DMS153 (cell line): Measurements from ENCODE around the gene CHL1.

Source experiments
- DNase-seq: peaks from one replicate; lab custom pipeline; 2025; lab: John Stamatoyannopoulos, UW

Gene CHL1

DNA sequence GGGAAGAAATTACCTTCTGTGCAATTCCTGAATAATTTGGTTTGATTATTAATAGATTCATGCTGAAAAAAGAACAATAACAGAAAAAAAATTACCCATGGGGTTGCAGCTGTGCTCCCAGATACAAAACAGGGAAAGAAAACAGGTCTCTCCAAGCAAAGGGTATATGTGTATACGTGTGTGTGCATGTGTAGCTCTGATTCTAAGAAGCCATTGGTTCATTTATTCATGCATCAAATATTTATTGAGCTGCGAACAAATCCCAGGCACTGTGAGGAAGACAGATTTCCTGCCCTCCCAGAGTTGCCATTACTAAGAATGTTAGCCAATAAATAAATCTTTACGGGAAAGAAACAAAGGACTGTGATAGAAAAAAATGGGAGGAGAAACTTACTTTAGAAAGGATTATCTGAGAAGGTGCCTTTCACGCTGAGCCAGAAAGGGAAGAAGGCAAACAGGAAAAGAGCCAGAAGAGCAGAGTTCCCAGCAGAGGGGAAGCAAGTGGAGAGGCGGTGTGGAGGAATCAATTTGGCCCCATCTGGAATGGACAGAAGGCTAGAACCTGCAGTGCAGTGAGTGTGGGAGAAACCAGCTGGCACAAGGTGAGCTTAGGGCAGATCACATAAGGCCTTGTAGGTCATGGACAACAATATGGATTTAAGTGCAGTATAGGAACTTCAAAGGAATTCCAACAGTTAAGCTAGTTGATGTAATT is 20.7 kb downstream of the CHL1 start:
- DNase-seq = no peak

DNA sequence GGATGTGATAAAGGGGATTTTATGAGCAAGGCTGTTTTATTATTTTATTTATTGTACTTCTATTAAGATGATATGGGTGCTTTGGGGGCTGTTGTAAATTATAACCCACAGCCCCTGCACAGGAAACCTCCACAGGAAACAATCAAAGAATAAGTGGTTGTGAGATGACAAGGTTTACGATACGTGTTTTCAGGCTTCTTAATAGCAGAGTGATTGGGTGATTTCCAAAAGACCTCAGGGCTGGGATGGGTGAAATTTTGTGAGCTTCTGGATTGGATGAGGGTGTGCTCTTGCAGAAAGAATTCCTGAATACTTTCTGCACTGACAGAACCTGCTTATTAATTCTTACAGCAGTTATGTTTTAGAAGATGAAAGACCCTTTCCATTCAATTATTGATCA is 21.4 kb downstream of the CHL1 start:
- DNase-seq = no peak

DNA sequence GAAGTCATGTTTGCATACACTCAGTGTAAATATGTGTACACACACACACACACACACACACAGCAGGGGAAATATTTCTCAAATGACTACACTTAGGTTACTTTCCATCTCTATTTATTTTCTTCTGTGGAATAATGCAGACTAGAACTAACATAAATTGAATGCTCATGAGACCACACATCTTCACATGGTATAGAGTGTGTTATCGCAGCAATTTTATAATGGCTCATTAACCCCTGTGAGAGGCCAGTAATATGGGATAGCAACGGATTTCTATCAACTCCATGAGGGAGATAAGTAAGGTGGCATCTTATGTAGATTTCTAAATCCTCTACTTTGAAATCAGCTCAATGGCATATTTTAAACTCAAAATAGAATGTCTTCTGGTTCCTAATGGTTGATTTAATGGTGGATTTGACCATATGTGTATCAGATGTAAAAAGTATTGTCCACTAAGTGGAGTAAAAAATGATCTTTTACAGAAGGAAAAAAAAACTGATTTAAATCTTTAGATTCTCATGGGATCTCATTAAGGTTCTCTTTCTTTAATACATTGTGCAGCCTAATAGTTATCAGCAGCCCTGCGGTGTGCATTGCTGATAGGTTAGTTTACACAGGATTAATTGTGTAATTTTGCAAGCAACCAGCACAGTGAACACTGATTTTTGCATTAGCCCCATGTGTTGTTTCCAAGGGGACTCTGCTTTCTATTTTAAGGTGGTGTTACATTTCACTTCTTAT is 32.0 kb downstream of the CHL1 start:
- no peak for DNase-seq

DNA sequence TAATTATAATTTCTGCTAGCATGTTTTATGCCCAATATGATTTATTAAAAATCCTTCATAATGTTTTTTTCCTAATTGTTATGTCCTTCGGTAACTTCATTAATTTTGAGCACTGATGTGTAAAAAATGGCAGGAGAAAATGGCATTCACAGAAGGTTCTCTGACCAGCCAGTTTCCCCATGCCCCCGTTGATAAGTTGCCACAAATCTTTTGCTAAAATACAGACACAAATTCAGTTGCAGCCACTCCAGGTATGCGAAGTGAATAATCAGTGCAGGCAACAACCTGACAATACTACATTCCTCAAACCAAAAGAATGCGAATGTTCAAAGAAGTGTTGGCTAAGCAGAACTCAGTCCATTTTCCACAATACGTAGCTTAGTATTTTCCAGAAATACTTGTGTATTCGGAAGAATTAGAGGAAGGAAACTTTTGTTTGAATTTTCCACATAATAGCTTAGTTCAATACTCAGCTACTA is 32.7 kb downstream of the CHL1 start:
- no peak for DNase-seq

DNA sequence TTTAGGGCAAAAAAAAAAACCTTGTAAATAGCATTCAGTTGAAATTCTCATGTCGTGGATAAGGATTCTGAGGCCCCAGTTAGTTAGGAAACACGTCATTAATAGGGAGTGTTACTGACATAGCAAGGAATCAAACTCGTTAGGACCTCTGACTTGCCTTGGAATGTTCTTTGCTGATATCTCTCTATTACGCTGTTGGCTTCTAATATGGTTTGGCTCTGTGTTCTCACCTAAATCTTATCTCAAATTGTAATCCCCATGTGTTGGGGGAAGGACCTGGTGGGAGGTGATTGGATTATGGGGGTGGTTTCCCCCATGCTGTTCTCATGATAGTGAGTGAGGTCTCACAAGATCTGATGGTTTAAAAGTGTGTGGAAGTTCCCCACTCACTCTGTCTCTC is 40.3 kb downstream of the CHL1 start:
- no peak for DNase-seq

DNA sequence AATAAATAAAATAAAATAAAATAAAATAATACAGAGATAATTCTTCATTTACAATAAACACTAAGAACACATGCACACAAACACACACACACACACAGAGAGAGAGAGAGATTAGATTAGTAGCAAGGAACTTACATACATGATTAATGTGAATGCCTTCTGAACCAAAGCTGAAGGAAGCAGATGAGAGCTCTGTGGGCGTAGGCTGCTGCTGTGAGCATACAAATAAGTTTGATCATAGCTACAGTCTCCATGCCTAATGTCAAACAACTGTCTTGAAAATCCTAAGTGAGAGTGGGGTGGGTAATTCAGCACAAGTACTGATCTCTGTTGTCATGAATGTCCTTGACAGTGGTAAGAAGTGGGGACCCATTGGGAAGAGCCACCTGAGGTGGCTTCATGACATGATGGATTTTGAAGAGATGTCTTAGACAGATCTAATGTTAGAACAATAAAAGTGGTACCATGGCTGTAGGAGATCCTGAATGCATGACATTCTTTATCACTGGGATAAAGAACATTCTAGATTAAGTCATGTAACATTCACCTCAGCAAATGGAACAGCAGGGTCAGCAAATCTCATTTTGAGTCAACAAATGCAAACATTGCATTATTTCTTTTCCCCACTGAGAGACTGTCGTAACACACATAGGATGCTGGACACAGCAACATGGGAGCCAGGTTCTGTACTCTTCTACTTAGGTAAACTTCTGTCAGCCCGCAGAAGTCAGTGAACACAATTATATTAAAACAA is 46.2 kb downstream of the CHL1 start:
- no peak for DNase-seq

DNA sequence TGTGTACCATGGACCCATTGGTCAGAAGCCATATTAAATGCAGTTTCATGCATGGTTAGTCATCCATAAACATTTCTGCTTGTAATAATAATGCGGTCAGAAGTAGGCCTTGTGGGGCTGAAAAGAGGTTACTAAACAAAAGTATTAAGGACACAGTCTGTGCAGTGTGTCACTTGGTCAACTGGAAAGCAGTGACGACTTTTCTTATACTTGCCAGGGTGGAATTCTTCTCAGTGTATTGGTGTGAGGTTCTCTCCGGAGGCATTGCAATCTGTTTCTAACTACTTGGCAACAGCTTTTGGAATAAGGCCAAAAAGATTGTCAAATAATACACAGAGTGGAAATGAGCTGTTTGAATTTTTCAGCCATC is 46.8 kb downstream of the CHL1 start:
- DNase-seq = no peak

DNA sequence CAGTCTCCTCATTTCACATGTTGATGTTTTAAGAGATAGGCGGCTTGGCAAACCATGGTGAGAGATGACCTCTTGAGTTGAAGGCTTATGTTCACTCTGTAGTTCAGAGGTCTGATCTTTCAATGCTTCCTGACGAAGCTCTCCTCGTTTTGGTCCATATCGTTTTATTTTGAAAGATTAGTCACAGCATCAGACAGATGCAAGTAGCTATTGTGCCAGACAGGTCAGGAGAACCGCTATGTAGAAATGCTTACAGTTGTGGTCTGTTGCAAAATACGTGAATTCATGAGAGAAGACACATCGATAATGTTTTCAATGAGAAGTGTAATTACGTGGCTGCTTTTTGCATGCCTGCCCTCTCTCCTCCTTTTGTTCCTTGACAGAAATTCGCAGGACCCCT is 47.5 kb downstream of the CHL1 start:
- no peak for DNase-seq

DNA sequence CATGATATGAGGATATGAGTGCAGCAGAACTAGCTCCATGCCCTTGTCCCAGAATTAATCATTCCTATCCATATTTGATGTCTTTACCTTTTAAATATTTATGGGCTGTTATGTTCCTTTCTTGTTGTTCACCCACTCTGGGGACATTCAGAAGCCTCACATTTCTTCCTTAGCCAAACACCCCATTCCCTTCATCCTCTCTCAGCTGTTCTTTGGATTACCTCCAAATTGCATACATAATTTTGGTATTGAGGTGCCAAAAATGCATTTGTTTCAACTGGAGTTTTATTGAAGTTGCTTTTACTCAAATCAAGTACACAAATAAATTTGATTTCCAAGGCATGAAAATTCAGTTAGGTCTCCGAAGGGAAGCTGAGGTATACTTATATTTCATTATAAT is 51.4 kb downstream of the CHL1 start:
- no peak for DNase-seq

DNA sequence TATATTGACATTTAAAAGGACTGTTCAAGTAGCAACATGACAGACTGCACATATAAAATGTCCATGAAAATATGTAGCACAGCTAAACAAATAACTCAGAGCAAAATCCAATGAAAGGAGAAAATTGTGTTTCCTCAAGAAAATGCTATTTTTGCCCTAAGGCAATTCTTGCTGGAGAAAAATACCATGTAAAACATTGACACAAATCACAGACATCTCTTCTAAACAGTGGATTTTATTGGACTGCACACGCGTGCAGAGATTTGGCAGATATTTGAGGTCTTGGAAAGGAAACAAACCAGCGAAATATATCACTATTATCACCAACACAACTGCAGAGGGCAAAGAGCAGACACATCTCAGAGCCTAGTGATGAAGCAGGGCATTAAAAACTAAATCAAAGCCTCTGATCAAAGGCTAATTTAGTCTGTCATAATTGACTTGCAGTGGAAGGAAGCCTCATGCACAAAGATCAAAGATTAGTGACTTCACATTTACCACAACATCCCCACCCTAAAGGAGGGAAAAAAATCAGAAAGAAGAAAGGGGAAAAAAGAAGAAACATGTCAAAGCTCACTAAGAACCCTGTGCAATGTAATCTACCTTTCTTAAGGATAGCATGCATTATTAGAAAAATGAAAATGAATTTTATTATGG is 52.4 kb downstream of the CHL1 start:
- DNase-seq = no peak

DNA sequence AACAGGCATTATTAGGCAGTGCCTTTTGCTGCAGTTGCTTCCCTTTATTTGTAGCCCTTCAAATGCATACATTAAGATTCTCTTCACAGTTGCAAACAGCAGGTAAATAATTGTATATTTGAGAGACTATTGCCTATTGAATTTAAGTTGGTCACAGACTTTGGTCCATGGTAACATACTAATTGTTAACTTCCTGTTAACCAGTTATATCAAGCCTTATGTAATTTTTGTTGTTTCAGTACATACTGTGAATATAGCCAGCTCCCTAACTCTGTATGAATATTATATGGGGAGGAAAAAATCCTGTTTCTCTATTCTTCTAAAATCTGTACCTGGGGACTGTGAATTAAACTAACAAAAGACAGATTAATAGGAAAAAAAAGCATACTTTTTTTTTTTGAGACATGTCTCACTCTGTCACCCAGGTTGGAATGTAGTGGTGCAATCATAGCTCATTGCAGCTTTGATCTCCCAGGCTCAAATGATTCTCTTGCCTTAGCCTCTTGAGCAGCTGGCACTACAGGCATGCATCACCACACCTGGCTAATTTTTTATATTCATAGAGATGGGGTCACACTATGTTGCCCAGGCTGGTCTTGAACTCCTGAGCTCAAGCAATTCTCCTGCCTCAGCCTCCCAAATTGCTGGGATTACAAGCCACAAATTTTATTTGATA is 53.2 kb downstream of the CHL1 start:
- no peak for DNase-seq

DNA sequence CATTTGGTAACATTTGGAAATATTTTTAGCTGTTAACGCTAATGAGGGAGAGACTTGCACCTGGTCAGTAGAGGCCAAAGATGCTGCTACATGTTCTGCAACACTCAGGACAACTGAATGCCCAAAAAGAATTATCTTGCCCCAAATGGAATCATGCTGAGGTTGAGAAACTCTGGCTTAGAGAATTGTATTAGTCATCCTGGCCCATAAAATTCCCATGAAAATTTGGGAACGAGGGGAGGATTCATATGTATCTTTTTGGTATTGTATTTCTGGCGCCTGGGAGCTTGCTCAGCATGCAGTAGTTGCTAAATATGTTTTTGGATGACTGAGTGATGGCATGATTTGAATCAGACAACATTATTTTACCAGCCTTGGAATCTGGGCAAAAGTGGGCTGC is 59.9 kb downstream of the CHL1 start:
- no peak for DNase-seq

DNA sequence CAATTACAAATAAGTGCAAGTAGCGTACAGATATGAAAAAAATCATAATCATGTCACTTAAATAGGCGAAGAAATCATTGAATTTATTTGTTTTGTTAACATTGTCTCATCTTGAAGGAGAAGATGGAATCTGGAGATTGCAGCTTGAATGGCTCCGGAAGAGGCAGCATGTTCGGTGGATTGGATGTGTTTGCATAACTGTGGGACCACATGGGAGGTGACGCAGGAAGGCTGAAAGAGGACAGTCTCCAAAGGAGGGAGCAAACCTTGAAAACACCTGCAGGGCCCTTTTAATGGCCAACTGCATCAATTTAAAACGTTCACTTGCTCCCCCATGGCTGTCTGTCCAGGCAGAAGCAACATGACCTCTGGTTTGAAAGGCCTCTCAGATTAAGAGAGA is 61.3 kb downstream of the CHL1 start:
- DNase-seq = no peak

DNA sequence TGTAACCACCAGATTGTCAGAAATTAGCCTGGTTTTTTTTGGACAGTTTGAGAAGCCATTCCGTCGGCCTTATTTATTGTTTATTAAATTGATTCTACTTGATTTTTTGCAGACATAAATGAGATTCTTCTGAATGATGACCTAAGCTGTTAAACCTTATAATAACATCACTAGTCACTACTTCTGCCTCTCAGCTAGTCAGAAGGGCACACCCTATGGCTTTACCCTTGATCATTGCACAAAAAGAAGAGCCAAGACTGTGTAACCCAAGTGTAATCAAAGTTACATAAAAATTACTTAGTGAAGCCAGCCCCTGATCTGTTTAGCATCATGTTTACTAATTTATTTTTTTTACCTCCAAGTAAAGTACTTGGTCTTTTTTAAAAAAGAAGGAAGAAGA is 64.3 kb downstream of the CHL1 start:
- DNase-seq = no peak

DNA sequence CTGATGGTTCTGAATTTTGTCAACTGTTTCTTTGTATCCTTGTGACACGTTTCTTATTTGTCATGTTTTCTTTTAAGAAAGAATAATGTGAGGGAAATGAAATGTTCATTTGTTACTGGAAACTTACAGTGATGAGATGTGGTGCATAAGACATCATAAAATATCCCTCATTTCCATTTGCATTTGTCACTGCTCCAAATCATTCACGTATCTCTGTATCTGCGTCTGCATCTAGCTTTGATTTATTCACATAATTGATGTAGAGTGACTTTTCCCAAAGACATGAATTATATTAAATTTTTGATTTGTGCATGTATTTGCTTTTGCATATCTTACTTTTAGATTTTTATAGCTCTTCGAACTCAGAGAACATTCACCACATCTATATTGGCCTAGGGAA is 66.8 kb downstream of the CHL1 start:
- no peak for DNase-seq

DNA sequence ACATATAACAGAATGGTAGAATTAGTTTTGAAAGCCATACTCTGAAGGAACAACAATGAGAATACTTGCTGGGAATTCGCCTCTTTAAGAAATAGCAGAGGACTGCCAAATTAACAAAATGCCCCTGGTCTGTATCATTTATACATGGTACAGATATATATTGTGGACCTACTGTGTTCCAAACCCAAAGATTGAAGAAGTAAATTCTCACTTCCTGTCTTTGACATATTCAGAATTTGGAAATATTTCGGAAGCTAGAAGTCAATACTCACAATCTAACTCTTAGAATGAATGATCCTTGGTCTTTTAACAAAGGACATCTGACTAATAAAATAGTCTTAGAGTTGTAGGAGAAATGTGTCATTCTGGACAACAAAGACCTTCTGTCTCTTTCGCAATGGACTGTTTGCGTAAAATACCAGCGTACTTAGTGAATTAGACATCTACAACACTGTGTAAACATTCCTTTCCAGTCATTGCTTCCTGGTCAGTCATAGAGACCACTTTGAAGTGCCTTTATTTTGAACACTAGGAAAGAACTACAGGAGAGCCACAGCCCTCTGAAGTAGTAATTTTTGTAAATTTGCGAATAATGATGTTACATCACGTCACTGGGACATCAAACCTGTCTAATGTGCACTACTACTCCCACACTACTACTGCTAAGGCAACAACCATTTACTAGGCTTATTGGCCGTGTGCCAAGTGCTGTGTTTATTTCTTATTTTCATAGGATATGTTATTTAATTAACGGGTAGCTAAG is 68.0 kb downstream of the CHL1 start:
- DNase-seq = peak; percentile 40

DNA sequence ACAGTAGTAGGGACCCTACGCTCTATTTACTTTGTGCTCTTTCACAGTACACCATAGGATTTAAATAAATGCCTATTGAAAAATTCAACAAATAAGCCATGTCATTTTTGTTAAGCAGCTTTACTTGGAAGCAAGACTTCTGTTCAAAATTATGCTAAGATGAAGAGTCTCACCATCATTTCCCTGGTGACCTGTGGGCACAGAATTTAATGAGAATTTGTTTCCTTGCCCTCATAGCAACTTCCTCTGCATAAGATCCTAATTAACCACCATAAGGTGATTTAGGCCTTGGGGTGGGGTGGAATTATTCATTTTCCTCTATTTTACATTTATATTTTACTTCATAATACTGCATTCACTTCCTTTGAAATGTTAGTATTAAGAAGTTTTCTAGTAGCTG is 70.5 kb downstream of the CHL1 start:
- no peak for DNase-seq

DNA sequence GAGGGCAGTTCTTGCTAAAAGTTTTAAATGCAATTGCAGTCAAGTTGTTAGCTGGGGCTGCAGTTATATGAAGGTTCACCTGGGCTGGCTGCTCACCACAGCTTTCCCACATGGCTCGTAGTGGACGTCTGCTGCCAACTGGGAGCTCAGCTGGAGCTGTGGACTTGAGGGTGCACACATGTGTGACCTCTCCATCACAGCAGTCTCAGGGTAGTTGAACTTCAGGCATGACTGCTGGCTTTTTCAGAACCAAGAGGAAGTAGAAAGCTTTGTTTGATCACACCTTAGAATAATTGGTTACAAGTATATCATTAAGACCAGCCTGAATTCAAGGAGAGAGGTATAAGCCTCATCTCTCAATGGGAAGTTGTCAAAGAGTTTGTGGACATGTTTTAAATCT is 74.1 kb downstream of the CHL1 start:
- no peak for DNase-seq

DNA sequence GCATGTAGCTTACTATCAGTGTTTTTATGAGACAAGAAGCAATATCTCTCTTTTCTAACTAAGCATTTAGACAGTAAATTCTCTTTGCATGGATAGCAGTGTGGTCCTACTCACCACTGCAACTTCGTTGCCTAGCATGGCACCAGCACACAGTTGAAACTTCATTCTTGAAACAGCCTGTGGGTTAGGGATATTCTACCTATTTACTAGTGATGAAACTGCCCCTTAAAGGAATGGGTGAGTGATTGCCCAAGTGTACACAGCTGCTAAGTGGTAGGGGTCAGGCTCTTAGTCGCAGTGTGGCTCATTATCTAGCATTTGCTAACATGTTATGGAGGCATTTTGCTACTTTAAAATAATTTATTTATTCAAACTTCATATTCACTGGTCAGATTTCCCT is 78.4 kb downstream of the CHL1 start:
- no peak for DNase-seq

DNA sequence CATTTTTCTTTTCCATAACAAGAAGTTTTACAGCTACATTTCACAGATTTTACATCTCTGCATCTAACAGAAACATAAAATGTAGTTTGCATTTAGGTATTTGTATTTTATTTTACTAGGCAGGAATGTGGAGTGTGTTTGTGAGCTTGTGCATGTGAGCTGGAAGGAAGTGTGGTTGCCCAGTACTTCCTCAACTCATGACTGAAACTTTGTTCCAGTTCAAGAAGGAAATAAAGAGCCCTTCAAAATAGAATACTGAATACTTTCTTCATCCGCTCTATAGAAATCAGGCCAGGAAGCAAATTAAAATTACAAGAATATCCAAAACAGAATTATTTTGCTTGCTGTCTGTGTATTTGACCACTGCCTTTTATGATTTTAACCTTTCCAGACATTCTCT is 81.3 kb downstream of the CHL1 start:
- no peak for DNase-seq
